SK-N-MC (cell line): Measurements from ENCODE around the gene PTPN13.

Experiments used
- EZH2 ChIP-seq: fragments of 200-600 bp; sonication (generic); IDR thresholded peaks from one replicate; pipeline ENCODE4 v1.6.1; 2017; ENCODE audit warnings: antibody characterized with exemption
- POLR2AphosphoS5 ChIP-seq: IDR thresholded peaks from 2 replicates; pipeline ENCODE4 v1.6.1; 2012; ENCODE audit warnings: mild to moderate bottlenecking, low read depth, low read length, borderline replicate concordance

DNA sequence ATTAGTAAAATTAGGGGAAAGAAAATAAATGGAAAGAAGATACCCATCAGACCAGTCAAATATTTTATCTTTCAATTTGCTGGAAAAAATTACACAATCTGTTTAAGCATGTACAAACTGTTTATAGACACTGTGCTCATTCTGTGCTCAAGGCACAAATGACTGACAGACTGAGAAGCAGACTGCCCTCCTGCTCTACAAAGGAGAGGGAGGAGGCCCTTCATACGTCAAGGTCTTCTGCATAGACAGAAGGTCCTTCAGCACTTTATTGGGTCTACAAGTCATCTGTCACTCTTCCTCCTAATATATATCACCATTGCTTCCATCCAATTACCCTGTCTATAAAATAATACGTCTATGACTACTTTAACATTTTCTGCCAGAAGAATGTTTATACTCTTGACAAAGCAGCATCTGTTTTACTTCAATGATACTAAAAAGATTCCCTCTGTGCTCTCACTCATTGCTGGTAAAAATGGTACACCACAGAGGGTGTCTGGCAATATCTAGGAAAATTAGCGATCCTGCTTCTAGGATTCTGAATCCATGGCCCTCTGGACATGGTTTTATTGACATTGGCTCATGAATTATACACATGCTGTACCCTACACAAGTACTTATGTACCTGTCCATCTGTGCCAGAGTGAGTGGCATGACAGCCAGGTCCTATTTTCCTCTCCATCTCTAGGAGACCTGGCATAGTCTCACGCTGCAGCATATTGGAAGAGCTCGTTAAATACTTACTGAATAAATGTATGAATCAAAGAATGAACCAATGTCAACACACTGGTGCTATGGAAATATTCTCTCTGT lies 243.8 kb downstream of the PTPN13 start:
- no peak for TF ChIP-seq EZH2
- no peak for TF ChIP-seq POLR2AphosphoS5
